KMS-11 (cell line): ENCODE data around the gene PLXDC2.

ENCODE experiments used
- H2AFZ ChIP-seq: fragments of 200-600 bp; sonication (generic); 2 replicates; pipeline ENCODE4 v1.6.1; 2016; ENCODE audit warnings: antibody characterized with exemption, mixed run types, low read depth
- H3K27ac ChIP-seq: fragments of 200-600 bp; sonication (generic); 2 replicates; pipeline ENCODE4 v1.6.1; 2016; ENCODE audit warnings: mild to moderate bottlenecking, mixed run types
- H3K27me3 ChIP-seq: fragments of 200-600 bp; sonication (generic); 2 replicates; pipeline ENCODE4 v1.6.1; 2017; ENCODE audit warnings: mild to moderate bottlenecking, low read depth, mixed run types, moderate library complexity; ENCODE audit not compliant: insufficient read depth
- H3K36me3 ChIP-seq: fragments of 200-600 bp; sonication (generic); 2 replicates; pipeline ENCODE4 v1.6.1; 2017; ENCODE audit warnings: mild to moderate bottlenecking, mixed run types; ENCODE audit not compliant: insufficient read depth
- H3K4me1 ChIP-seq: fragments of 200-600 bp; sonication (generic); 2 replicates; pipeline ENCODE4 v1.6.1; 2016; ENCODE audit warnings: mild to moderate bottlenecking, low read depth, mixed run types; ENCODE audit not compliant: poor library complexity, severe bottlenecking
- H3K4me2 ChIP-seq: fragments of 200-600 bp; sonication (generic); 2 replicates; pipeline ENCODE4 v1.7.0; 2016; ENCODE audit warnings: mild to moderate bottlenecking, mixed run types
- H3K4me3 ChIP-seq: fragments of 200-600 bp; sonication (generic); IDR thresholded peaks from 2 replicates; pipeline ENCODE4 v1.6.1; 2017; ENCODE audit warnings: low read depth, low read length, mixed read lengths; ENCODE audit not compliant: insufficient read depth
- H3K79me2 ChIP-seq: fragments of 200-600 bp; sonication (generic); 2 replicates; pipeline ENCODE4 v1.6.1; 2016; ENCODE audit warnings: low read depth, mixed run types; ENCODE audit not compliant: insufficient read depth
- H3K9ac ChIP-seq: fragments of 200-600 bp; sonication (generic); 2 replicates; pipeline ENCODE4 v1.6.1; 2016; ENCODE audit warnings: mild to moderate bottlenecking, mixed run types
- H4K20me1 ChIP-seq: fragments of 200-600 bp; sonication (generic); 2 replicates; pipeline ENCODE4 v1.6.1; 2016; ENCODE audit warnings: mild to moderate bottlenecking, mixed run types; ENCODE audit not compliant: insufficient read depth
- CTCF ChIP-seq: fragments of 200-600 bp; sonication (generic); conservative IDR thresholded peaks from 2 replicates; pipeline ENCODE4 v1.6.1; 2017; ENCODE audit warnings: low read depth, mild to moderate bottlenecking, antibody characterized with exemption, low read length, moderate library complexity, mixed read lengths

Gene PLXDC2

DNA sequence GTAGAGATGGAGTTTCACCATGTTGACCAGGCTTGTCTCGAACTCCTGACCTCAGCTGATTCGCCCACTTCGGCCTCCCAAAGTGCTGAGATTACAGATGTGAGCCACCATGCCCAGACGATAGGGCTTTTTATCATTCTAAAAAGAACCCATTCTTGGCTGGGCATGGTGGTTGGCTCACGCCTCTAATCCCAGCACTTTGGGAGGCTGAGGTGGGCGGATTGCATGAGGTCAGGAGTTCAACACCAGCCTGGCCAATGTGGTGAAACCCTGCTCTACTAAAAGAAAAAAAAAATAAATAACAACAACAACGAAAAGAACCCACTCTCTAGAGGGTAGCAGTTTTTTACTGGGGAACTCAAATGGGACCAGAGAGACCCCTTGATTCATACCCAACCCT lies 112.7 kb downstream of the PLXDC2 start:
- Histone ChIP-seq H3K36me3 (no peaks in the 10 kb centered on the region), H3K4me3 (no peak overlapping the region), H3K27me3 (no peaks in the 10 kb centered on the region), H2AFZ (no peak overlapping the region), H3K27ac (no peak overlapping the region), H3K4me2 (no peak overlapping the region), H3K79me2 (no peaks in the 10 kb centered on the region), H3K9ac (no peak overlapping the region), H4K20me1 (no peaks in the 10 kb centered on the region), H3K4me1 (no peaks in the 10 kb centered on the region)
- no peak for TF ChIP-seq CTCF

DNA sequence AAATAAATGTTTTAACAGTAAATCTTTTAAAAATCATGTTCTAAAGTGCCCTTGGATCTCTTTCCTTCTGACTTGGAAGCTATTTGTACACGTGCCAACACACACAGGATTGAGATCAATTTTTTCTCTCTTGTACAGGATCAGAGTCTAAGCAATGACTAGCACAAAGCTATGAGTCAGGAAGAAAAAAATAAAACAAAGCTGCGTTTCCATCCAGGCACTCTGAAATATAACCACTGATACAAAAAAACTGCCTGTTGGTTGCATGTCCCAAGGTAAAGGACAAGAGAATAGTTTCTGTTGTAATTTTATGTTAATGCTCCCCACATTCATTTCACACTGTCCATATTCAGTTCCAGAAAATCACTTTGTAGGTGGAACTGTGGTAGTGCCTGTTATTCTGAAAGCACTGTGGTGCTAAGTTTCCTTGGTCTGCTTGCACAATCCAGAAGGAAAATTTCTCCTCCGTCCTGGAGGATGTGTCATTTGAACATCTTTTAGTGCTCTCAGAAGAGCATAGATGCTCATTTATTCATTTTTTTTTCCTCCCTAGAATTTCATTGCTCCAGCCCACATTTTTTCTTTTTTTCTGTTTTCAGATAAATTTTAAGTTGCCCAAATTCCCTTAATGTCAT lies 113.4 kb downstream of the PLXDC2 start:
- Histone ChIP-seq H3K36me3 (no peaks in the 10 kb centered on the region), H3K4me3 (no peak overlapping the region), H3K9ac (no peak overlapping the region), H3K27me3 (no peaks in the 10 kb centered on the region), H3K4me2 (no peak overlapping the region), H2AFZ (no peak overlapping the region), H4K20me1 (no peaks in the 10 kb centered on the region), H3K4me1 (no peaks in the 10 kb centered on the region), H3K27ac (no peak overlapping the region), H3K79me2 (no peaks in the 10 kb centered on the region)
- TF ChIP-seq CTCF: no peak

- Histone ChIP-seq H3K9ac (no peak overlapping the region), H3K27ac (no peak overlapping the region), H3K4me2 (no peak overlapping the region), H3K79me2 (no peaks in the 10 kb centered on the region), H4K20me1 (no peaks in the 10 kb centered on the region), H3K4me3 (no peak overlapping the region), H3K36me3 (no peaks in the 10 kb centered on the region), H2AFZ (no peak overlapping the region), H3K27me3 (no peaks in the 10 kb centered on the region), H3K4me1 (no peaks in the 10 kb centered on the region)
- no peak for TF ChIP-seq CTCF
These were observed 115.0 kb downstream of the PLXDC2 start for GRCh38 chr10:19930936-19931893.

- Histone ChIP-seq H4K20me1 (no peaks in the 10 kb centered on the region), H3K27me3 (no peaks in the 10 kb centered on the region), H3K9ac (no peak overlapping the region), H3K4me2 (no peak overlapping the region), H3K36me3 (no peaks in the 10 kb centered on the region), H3K27ac (no peak overlapping the region), H3K79me2 (no peaks in the 10 kb centered on the region), H3K4me1 (no peaks in the 10 kb centered on the region), H2AFZ (no peak overlapping the region), H3K4me3 (no peak overlapping the region)
- no peak for TF ChIP-seq CTCF
These were observed 115.8 kb downstream of the PLXDC2 start for GRCh38 chr10:19931894-19932590.
